ENCODE data around the gene GNAS-AS1. TPM values are rescaled to one million over a fixed set of nuclear protein-coding genes. Genes with fewer than 3 reads are reported as not detected.

GNAS-AS1 gene
- total RNA-seq, 1 donor from 2014 or later, result 1.3 TPM

DNA sequence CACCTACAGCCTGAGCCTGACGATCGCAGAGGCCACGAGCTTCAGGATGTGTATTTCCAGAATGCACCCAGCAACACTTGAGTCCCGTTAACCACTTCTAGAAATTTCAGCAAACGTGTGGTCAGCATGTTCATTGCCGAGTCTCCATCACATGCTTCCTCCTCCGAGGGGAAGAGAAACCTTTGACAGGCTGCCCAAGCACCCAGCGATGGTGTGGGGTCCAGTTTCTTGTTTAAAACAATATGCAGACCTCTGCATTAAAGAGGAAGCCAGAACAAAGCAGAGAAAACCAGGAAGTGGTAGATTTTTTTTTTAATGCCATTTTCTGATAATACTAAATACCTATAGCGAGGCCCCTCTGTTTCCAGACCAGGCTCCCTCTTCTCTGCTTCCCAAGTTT, 71.9 kb downstream of the GNAS-AS1 start:
- DNase-seq, result no peak

DNA sequence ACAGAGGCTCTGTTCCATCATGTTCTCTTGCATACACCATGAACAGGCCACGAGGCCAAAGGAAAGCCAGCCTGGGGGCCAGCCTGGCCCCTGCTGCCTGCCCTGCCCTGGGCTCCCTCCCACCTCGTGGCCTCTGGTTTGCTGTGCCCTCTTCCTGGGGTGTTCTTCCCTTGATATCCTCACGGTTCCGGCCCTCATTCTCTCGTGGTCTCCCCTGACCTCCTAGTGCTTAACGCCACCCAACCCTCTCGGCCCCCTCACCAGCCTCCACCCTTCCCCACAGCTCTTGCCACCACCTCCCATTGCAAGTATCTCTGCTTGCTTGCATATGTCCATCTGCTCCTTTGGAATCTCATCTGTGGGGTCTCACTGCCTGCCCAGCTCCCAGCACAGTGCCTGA, 73.0 kb downstream of the GNAS-AS1 start:
- no peak for DNase-seq

DNA sequence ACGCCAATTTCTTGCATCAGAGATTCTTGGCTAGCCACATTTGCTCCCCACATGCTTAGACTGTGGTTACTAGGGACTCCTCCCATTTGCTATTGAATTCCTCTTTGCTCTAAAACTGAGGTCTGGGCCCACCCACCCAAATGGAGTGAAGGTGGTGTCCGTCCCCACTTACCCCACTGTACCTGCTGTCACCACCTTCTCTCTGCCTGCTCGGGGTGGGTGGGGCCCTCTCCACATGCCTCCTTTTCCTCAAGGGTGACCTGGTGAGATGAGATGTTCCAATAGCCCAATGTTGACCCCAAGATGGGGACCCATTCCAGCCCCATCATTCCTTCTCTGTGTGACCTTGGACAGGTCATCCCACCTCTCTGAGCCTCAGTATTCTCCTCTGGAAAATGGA, 74.6 kb downstream of the GNAS-AS1 start:
- no peak for DNase-seq

DNA sequence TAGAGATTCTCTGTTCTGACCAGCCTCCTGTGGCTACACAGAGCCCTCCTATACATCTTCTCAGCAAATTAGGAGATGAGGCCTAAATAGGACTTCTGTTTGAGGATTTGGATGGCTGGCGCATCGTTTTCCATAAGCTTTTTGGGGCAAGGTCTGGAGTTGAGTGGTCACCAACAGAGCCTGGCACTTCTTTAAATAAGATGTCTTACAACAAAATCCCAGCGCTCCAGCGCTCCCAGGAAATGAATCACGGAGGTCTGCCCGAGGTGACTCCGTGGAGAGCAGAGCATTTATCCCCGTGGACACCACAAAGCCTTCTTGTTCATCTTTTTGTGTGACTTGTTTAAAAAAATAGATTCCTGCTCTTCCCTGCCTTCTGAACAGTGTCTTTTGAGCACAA, 75.3 kb downstream of the GNAS-AS1 start:
- no peak for DNase-seq

- no peak for DNase-seq
These were observed 75.9 kb downstream of the GNAS-AS1 start for GRCh38 chr20:58774667-58775263.

GRCh38 chr20:58774214-58774613, 76.5 kb downstream of the GNAS-AS1 start:
- no peak for DNase-seq

DNA sequence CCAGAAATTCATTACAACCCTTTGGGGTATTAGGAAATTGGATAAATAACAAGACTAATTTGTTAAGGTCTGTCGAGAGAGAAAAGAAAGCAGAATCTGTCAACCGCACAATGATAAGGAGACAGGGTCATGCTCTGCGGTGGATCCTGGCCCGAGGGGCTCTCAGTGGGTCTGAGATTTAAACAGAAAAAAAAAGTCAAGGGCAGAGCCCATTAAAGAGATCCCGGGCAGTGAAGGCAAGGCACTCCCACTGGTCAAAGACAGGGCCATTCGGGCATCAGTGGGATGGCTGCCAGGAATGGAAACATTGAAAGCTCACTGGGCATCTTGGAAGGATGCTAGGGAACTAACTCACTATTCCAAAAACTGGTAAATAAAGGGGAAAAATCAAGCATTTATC, 77.9 kb downstream of the GNAS-AS1 start:
- DNase-seq, result no peak

Small RNAs within 50 kb of the gene (small RNA-seq; reads per million reads assigned to genes)
- not detected for gene MIR298 (ENCODE audit: low replicate concordance)
- not detected for gene RF02127 (ENCODE audit: low replicate concordance)
- gene RF02128 (ENCODE audit: low replicate concordance), result not detected
- not detected for gene RF02130 (ENCODE audit: low replicate concordance)
- not detected for gene RF02131 (ENCODE audit: low replicate concordance)

Other genes with a start within 250 kb of the GNAS-AS1 start
- 56.8 TPM for gene STX16, start 199.6 kb downstream of the GNAS-AS1 start, total RNA-seq
- 19.0 TPM for gene NPEPL1, start 158.1 kb downstream of the GNAS-AS1 start, total RNA-seq
- 604 TPM for gene GNAS, start 1.8 kb upstream of the GNAS-AS1 start, total RNA-seq
- gene NELFCD, start 130.4 kb upstream of the GNAS-AS1 start, total RNA-seq, result 62.0 TPM
- gene CTSZ, start 156.4 kb upstream of the GNAS-AS1 start, total RNA-seq, result 58.6 TPM
- 3.3 TPM for gene TUBB1, start 168.5 kb upstream of the GNAS-AS1 start, total RNA-seq
- 21.6 TPM for gene ATP5F1E, start 181.4 kb upstream of the GNAS-AS1 start, total RNA-seq
- gene PRELID3B, start 191.9 kb upstream of the GNAS-AS1 start, total RNA-seq, result 50.0 TPM